Stimulated activated CD8-positive, alpha-beta memory T cell treated with anti-CD3 and anti-CD28 coated beads, Interleukin-4, amount 100 ng/mL, for 24 hours (primary cell): ENCODE measurements around the gene C16orf54.
"Not testable (repeated sequence)": the region's sequence is repeated elsewhere in the genome, so short reads cannot be mapped to it uniquely, and the experiment has no call there.

Source experiments
- DNase-seq: peaks from one replicate; pipeline ENCODE4 v3.0.0-alpha.2; 2020; ENCODE audit warnings: low read depth

C16orf54 gene

GRCh38 chr16:29707160-29707559 lies 38.6 kb downstream of the C16orf54 start:
- not testable (repeated sequence) for DNase-seq

DNA sequence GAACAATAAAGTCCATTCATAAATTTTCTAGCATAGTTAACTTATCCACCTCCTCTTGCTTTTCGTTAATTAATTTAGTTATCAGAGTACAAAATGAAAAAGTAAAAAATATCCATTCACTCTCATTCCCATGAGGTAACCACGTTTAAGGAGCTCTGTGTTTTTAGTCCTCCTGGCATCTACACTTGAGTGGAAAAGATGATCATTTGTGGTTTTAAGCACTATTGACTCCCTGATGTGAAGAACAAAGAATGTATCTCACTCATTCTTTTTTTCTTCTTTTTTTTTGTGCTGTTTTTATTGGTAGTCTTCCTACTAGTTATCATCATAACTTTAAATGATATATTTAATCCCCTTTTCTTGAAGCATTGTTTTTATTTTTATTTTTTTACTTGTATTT lies 40.8 kb downstream of the C16orf54 start:
- DNase-seq, result no peak

DNA sequence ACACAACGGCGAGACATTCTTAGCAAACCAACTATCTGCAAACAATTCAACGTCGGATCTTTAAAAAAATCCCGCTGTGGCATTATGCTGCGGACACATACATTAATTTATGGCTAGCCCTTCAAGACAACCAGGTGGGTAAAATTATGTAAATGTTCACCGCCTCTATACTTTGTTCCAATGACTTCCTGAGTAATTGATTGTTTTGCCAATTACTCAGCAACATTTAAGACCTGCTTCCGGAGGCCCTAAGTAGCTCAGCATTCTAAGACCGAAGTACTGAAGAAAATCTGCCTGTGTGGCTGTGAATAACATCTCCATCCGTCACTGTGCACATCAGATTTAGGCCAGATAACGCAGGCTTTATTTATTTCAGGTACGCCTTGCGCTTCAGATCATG lies 43.5 kb downstream of the C16orf54 start:
- DNase-seq, result no peak

DNA sequence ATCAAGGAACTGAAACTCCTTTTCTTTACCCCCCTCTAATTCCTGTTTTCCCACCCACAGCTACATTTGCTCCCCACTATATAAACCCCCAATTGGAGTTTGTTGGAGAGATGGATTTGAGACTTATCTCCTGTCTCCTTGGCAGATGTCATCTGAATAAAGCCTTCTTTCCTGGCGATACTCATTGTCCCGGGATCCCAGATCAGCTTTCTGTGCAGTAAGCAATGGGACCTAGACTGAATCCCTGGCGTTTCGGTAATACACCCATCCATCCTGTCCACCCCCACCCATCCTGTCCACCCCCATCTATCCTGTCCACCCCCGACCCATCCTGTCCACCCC lies 44.6 kb downstream of the C16orf54 start:
- DNase-seq, result no peak

DNA sequence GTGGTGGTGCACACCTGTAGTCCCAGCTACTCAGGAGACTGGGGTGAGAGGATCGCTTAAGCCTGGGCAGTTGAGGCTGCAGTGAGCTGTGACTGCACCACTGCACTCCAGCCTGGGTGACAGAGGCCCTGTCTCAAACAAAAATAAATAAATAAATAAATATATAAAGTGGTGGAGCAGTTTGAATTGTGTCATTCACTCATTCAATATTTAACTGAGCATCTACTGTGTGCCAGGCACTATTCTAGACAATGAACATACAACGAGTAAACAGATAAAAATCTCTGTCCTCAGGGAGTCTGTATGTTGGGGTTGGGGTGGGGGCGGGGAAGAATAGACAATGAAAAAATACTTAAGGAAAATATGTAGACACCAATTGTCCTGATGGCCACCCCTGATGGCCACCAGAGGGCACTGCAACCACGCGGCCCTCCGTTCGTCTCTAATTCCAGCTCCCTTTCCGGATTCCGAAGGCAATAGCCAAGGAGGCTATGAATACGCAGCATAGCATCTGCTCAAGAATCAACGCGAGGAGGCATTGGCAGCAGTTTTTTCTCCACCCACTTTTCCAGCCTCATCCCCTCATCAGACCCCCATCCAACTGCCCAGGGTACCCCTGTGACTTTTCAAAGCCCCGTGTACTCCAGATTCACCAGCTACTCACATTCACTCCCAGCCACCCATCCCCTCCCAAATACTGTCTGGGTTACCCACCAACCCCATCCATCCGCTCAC lies 45.4 kb downstream of the C16orf54 start:
- DNase-seq, result peak; percentile 52

DNA sequence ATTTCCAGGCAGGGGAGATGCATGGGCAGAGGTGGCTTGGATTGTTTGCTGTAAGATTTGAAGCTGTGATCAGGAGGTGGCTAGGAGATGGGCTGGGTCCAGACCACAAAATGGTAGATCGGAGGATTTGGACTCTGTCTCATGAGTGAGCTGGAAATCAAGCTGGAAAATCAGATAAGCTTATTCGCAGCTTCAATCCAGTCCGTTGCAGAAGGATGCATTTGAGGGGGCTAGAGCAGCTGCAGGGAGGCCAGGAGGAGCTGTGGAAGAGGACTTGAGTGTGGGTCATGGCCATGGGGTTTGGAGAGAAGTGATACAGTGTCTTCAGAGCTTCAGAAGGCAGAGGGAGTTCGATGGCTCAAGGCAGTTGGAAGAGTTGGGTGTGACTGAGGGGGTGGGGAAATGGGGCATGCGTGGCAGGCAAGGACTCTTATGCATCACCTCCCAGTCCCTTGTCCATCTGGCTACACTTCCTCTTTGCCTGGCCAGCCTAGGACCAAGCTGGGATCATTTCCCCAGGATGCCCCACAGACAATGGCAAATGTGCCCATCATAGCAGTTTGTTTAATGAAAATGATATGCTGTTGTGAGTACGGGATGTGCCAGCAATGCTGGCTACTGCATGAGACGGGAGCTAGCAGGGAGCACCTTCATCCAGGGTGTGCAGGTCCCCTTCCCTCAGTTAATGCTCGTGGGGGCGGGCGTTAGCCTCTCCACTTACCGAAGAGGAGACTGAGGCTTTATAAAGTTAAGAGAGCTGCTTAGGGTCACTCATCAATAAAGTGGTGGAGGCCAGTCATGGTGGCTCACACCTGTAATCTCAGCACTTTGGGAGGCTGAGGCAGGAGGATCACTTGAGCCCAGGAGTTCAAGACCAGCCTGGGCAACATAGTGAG lies 46.2 kb downstream of the C16orf54 start:
- no peak for DNase-seq

GRCh38 chr16:29698484-29699323 lies 47.1 kb downstream of the C16orf54 start:
- no peak for DNase-seq

- DNase-seq, result no peak
Measured at GRCh38 chr16:29698042-29698441, 47.7 kb downstream of the C16orf54 start.

DNA sequence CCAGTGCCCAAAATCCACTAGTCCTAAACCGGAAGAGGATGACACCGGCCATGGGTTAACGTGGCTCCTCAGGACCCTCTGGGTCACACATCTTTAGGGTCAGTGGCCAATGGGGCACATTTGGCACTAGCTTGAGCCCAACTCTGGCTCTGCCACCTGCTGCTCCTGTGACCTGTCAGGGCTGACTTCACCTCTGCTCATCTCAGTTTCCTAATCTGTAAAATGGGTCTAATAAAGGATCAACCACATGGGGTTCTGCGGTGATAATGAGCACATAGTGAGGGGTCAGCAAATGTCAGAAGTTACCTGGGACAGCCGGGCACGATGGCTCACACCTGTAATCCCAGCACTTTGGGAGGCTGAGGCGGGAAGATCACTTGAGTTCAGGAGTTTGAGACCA lies 48.4 kb downstream of the C16orf54 start:
- DNase-seq, result no peak

- no peak for DNase-seq
Measured at GRCh38 chr16:29696881-29697331, 48.9 kb downstream of the C16orf54 start.

DNA sequence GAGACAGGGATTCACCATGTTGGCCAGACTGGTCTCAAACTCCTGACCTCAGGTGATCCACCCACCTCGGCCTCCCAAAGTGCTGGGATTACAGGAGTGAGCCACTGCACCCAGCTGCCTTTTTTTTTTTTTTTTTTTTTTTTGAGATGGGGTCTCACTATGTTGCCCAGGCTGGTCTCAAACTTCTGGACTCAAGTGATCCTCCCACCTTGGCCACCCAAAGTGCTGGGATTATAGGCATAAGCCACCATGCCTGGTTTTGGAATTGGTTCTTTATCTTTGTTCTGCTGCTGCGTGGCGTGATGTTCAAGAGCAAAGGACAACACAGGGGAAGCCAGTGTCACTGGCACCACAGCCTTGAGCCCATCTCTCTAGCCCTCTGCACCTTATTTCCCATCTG lies 50.1 kb downstream of the C16orf54 start:
- not testable (repeated sequence) for DNase-seq

DNA sequence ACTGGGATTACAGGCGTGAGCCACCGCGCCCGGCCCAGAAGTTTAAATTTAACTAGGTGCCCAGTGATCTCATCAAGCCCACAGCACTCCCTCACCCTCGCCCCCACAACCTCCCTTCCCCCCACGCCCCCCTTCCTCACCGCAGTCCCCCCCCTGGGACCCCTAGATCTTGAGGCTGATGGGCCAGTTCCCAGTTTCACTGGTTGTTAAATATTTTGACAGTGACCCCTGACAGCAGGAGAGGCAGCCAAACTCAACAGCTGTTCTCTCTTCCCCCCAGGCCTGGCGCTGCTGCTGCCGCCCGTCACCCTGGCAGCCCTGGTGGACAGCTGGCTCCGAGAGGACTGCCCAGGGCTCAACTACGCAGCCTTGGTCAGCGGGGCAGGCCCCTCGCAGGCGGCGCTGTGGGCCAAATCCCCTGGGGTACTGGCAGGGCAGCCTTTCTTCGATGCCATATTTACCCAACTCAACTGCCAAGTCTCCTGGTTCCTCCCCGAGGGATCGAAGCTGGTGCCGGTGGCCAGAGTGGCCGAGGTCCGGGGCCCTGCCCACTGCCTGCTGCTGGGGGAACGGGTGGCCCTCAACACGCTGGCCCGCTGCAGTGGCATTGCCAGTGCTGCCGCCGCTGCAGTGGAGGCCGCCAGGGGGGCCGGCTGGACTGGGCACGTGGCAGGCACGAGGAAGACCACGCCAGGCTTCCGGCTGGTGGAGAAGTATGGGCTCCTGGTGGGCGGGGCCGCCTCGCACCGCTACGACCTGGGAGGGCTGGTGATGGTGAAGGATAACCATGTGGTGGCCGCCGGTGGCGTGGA lies 51.2 kb downstream of the C16orf54 start:
- no peak for DNase-seq

GRCh38 chr16:29692606-29693005 lies 53.2 kb downstream of the C16orf54 start:
- not testable (repeated sequence) for DNase-seq
